Left ventricle myocardium inferior (tissue), 1 donor: ENCODE data around the gene BICC1. TPM values are rescaled to one million over a fixed set of nuclear protein-coding genes. Genes with fewer than 3 reads are reported as not detected.

ENCODE experiments used
- DNase-seq: peaks from one replicate; pipeline ENCODE4 v3.0.0-alpha.2; 2020
- H3K27ac ChIP-seq: fragments of 200-600 bp; replicated peaks from 2 replicates; pipeline ENCODE4 v1.8.0; 2021
- H3K27me3 ChIP-seq: fragments of 200-600 bp; 2 replicates; pipeline ENCODE4 v1.8.0; 2021; ENCODE audit warnings: low read depth
- H3K36me3 ChIP-seq: fragments of 200-600 bp; 2 replicates; pipeline ENCODE4 v1.8.0; 2021
- H3K4me1 ChIP-seq: fragments of 200-600 bp; 2 replicates; pipeline ENCODE4 v1.8.0; 2021
- H3K4me3 ChIP-seq: fragments of 200-600 bp; 2 replicates; pipeline ENCODE4 v1.8.0; 2021; ENCODE audit warnings: mild to moderate bottlenecking, moderate library complexity
- H3K9me3 ChIP-seq: fragments of 200-600 bp; replicated peaks from 2 replicates; pipeline ENCODE4 v1.8.0; 2021
- CTCF ChIP-seq: fragments of 200-600 bp; IDR thresholded peaks from 2 replicates; pipeline ENCODE4 v1.8.0; 2021; ENCODE audit warnings: antibody characterized with exemption, mild to moderate bottlenecking, borderline replicate concordance
- intact Hi-C: fragments of 100-400 bp; cut with micrococcal nuclease; formaldehyde crosslinking; loops from one replicate; pipeline ENCODE4 v1.11.0; 2022
- total RNA-seq: library from RNA; stranded (reverse); fragmentation: NEBNext Ultra II Directional; extraction: Animal tissue kit (Norgen Biotek cat#: 25700); gene quantifications from one replicate; pipeline ENCODE4 v1.2.1, GENCODE V29; 2021
- donor health status: DM: no; HTN: yes; CAD: no; lungs with severe emphysema.

The BICC1 gene
- total RNA-seq, 1 donor from 2014 or later, result 5.7 TPM

- Histone ChIP-seq H3K27me3 (no peaks in the 10 kb centered on the region), H3K4me3 (no peak overlapping the region), H3K4me1 (no peaks in the 10 kb centered on the region), H3K36me3 (no peaks in the 10 kb centered on the region), H3K27ac (no peak overlapping the region), H3K9me3 (peaks cover 38% of the 10 kb centered on the region)
- DNase-seq, result no peak
- TF ChIP-seq CTCF, result no peak
- intact Hi-C loops, result no loop called here
Measured at GRCh38 chr10:58567652-58568051, 55.0 kb downstream of the BICC1 start.

- Histone ChIP-seq H3K27ac (no peak overlapping the region), H3K4me1 (no peaks in the 10 kb centered on the region), H3K36me3 (no peaks in the 10 kb centered on the region), H3K27me3 (no peaks in the 10 kb centered on the region), H3K9me3 (peaks cover 29% of the 10 kb centered on the region), H3K4me3 (no peak overlapping the region)
- no peak for TF ChIP-seq CTCF
- intact Hi-C loops, result no loop called here
- no peak for DNase-seq
Measured at GRCh38 chr10:58568428-58568935, 55.8 kb downstream of the BICC1 start.

GRCh38 chr10:58570307-58570723 lies 57.6 kb downstream of the BICC1 start:
- Histone ChIP-seq H3K36me3 (no peaks in the 10 kb centered on the region), H3K9me3 (peaks cover 23% of the 10 kb centered on the region), H3K27me3 (no peaks in the 10 kb centered on the region), H3K4me1 (no peaks in the 10 kb centered on the region), H3K27ac (no peak overlapping the region), H3K4me3 (no peak overlapping the region)
- no peak for DNase-seq
- intact Hi-C loops, result no loop called here
- no peak for TF ChIP-seq CTCF

GRCh38 chr10:58570979-58571378 lies 58.3 kb downstream of the BICC1 start:
- H3K9me3 ChIP-seq, result peaks cover 23% of the 10 kb centered on the region
- DNase-seq, result no peak

GRCh38 chr10:58573144-58573543 lies 60.5 kb downstream of the BICC1 start:
- Histone ChIP-seq H3K4me3 (no peak overlapping the region), H3K27me3 (no peaks in the 10 kb centered on the region), H3K9me3 (peaks cover 23% of the 10 kb centered on the region), H3K4me1 (no peaks in the 10 kb centered on the region), H3K36me3 (no peaks in the 10 kb centered on the region), H3K27ac (no peak overlapping the region)
- intact Hi-C loops, result no loop called here
- TF ChIP-seq CTCF, result no peak
- DNase-seq, result no peak

More at GRCh38 chr10:58570979-58571378, 58.3 kb downstream of the BICC1 start:
- H3K4me3 ChIP-seq, result no peak overlapping the region
- no peak overlapping the region for H3K27ac ChIP-seq
- no peaks in the 10 kb centered on the region for H3K4me1 ChIP-seq
- H3K36me3 ChIP-seq, result no peaks in the 10 kb centered on the region
- TF ChIP-seq CTCF, result no peak
- intact Hi-C loops, result no loop called here
- no peaks in the 10 kb centered on the region for H3K27me3 ChIP-seq
